Smooth muscle cell (in vitro differentiated cells): Measurements from ENCODE around the gene CALB2. TPM values are rescaled to one million over a fixed set of nuclear protein-coding genes. Genes with fewer than 3 reads are reported as not detected.
"Not testable (repeated sequence)": the region's sequence is repeated elsewhere in the genome, so short reads cannot be mapped to it uniquely, and the experiment has no call there.

Experiments used
- DNase-seq: peaks from one replicate; lab custom pipeline; 2025; ENCODE audit not compliant: unreplicated experiment; lab: John Stamatoyannopoulos, UW
- H2AFZ ChIP-seq: fragments of 200-600 bp; sonication (generic); 2 replicates; pipeline ENCODE4 v1.6.0; 2016; ENCODE audit warnings: antibody characterized with exemption, low read depth, mild to moderate bottlenecking
- H3F3A ChIP-seq: fragments of 200-600 bp; sonication (generic); 2 replicates; pipeline ENCODE4 v1.6.0; 2017; ENCODE audit warnings: antibody characterized with exemption, low read depth
- H3K27ac ChIP-seq: fragments of 200-600 bp; sonication (generic); 2 replicates; pipeline ENCODE4 v1.5.1; 2016; ENCODE audit warnings: low read depth, mild to moderate bottlenecking
- H3K27me3 ChIP-seq: fragments of 200-600 bp; sonication (generic); 2 replicates; pipeline ENCODE4 v1.6.1; 2016; ENCODE audit warnings: low read depth, mild to moderate bottlenecking
- H3K36me3 ChIP-seq: fragments of 200-600 bp; sonication (generic); 2 replicates; pipeline ENCODE4 v1.5.1; 2016; ENCODE audit warnings: low read depth
- H3K4me1 ChIP-seq: fragments of 200-600 bp; sonication (generic); 2 replicates; pipeline ENCODE4 v1.5.1; 2016; ENCODE audit warnings: low read depth
- H3K4me2 ChIP-seq: fragments of 200-600 bp; sonication (generic); 2 replicates; pipeline ENCODE4 v1.6.0; 2016; ENCODE audit warnings: mild to moderate bottlenecking
- H3K4me3 ChIP-seq: fragments of 200-600 bp; sonication (generic); 2 replicates; pipeline ENCODE4 v1.5.1; 2016; ENCODE audit warnings: mild to moderate bottlenecking
- H3K79me2 ChIP-seq: fragments of 200-600 bp; sonication (generic); 2 replicates; pipeline ENCODE4 v1.6.0; 2016; ENCODE audit warnings: low read depth, mild to moderate bottlenecking
- H3K9ac ChIP-seq: fragments of 200-600 bp; sonication (generic); 2 replicates; pipeline ENCODE4 v1.6.0; 2016; ENCODE audit warnings: low read depth
- H3K9me3 ChIP-seq: fragments of 200-600 bp; sonication (generic); replicated peaks from 2 replicates; pipeline ENCODE4 v1.5.1; 2016; ENCODE audit warnings: low read depth
- H4K20me1 ChIP-seq: fragments of 200-600 bp; sonication (generic); 2 replicates; pipeline ENCODE4 v1.6.0; 2016; ENCODE audit warnings: low read depth
- WGBS: methylation state at CpG from one replicate; pipeline ENCODE4 v1.1.7; 2016; ENCODE audit warnings: low lambda C conversion rate; 5-methylcytosine and 5-hydroxymethylcytosine counted together
- polyA plus RNA-seq: library from polyadenylated mRNA; unstranded; fragments of >200 nt; fragmentation: Nextera tagmentation; extraction: Ambion mirVana; gene quantifications from 2 replicates; pipeline ENCODE4 v1.2.1, GENCODE V29; 2016
- total RNA-seq: library from RNA; depleted of rRNA; stranded (reverse); fragments of >200 nt; gene quantifications from 2 replicates; pipeline ENCODE4 v1.2.3, GENCODE V29; 2014
- TF ChIP-seq, protein P1 (sequence below): fragments of 200-600 bp; sonication (generic); IDR thresholded peaks from 2 replicates; pipeline ENCODE4 v1.5.1; 2017; ENCODE audit warnings: borderline replicate concordance, mild to moderate bottlenecking, antibody characterized with exemption; ENCODE audit not compliant: insufficient read depth, poor library complexity, severe bottlenecking

Gene CALB2, protein sequence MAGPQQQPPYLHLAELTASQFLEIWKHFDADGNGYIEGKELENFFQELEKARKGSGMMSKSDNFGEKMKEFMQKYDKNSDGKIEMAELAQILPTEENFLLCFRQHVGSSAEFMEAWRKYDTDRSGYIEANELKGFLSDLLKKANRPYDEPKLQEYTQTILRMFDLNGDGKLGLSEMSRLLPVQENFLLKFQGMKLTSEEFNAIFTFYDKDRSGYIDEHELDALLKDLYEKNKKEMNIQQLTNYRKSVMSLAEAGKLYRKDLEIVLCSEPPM
- 23.6 and 30.2 TPM in 2 replicates for total RNA-seq
- 56.1 and 60.7 TPM in 2 replicates for polyA plus RNA-seq

GRCh38 chr16:71358464-71358998 is at the start of gene CALB2:
TSS of gene CALB2 (plus strand) at chr16:71358723. CDS start at chr16:71358793, 70 bp downstream.
- Histone ChIP-seq H3K27ac (no peak within 1 kb of the TSS), H3F3A (no peaks in the 10 kb centered on the region), H3K4me3 (peak within 1 kb of the TSS; percentile 30), H3K4me1 (no peaks in the 10 kb centered on the region), H3K4me2 (peak within 1 kb of the TSS; percentile 82), H3K9me3 (no peaks in the 10 kb centered on the region), H2AFZ (peak within 1 kb of the TSS; percentile 56), H3K79me2 (no peaks in the 10 kb centered on the region), H3K9ac (no peak within 1 kb of the TSS), H4K20me1 (no peaks in the 10 kb centered on the region), H3K27me3 (peaks cover 8% of the 10 kb centered on the region), H3K36me3 (no peaks in the 10 kb centered on the region)
- TF ChIP-seq, protein P1, sequence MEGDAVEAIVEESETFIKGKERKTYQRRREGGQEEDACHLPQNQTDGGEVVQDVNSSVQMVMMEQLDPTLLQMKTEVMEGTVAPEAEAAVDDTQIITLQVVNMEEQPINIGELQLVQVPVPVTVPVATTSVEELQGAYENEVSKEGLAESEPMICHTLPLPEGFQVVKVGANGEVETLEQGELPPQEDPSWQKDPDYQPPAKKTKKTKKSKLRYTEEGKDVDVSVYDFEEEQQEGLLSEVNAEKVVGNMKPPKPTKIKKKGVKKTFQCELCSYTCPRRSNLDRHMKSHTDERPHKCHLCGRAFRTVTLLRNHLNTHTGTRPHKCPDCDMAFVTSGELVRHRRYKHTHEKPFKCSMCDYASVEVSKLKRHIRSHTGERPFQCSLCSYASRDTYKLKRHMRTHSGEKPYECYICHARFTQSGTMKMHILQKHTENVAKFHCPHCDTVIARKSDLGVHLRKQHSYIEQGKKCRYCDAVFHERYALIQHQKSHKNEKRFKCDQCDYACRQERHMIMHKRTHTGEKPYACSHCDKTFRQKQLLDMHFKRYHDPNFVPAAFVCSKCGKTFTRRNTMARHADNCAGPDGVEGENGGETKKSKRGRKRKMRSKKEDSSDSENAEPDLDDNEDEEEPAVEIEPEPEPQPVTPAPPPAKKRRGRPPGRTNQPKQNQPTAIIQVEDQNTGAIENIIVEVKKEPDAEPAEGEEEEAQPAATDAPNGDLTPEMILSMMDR, result peak; percentile 100
- WGBS, result 4% methylated on average over 50 of the region's 53 CpGs
- DNase-seq, result peak; percentile 36

DNA sequence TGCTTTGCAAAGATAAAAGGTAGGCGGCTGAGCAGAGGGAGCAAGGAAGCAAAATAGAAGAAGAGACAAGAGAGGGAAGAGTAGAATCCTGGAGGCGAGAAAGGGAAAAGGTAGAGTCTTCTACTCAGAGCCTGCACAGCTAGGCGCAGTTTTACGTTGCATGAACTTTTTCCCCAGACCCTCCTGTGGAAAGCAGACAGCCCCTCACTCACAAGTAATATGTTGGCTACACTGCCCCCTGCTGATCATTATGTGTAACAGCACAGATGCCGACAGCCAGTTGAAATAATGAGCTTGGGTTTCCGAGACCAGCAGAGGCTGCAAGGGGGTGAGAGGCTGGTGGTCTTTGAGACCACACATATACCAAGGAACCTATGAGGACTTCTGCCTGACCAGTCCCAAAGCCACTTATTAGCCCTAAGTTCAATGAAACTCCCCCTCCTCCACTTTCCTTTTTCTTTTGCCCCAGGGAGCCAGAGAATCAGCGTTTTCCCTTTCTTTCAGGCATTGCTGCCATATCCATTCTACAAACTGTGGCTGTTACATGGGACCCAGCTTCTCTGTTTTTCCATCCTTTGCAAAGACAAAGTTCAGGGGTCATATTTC is 46.9 kb upstream of the CALB2 start:
- H3K9ac ChIP-seq, result no peak overlapping the region
- no peaks in the 10 kb centered on the region for H3K79me2 ChIP-seq
- H3F3A ChIP-seq, result no peaks in the 10 kb centered on the region
- TF ChIP-seq, protein P1, result peak; percentile 88
- no peak overlapping the region for H2AFZ ChIP-seq
- no peaks in the 10 kb centered on the region for H3K9me3 ChIP-seq
- no peak overlapping the region for H3K4me2 ChIP-seq
- no peak overlapping the region for H3K27ac ChIP-seq
- DNase-seq, result no peak
- no peaks in the 10 kb centered on the region for H3K4me1 ChIP-seq
- H3K4me3 ChIP-seq, result no peak overlapping the region
- 30% methylated on average over 7 of the region's 7 CpGs for WGBS
- no peaks in the 10 kb centered on the region for H4K20me1 ChIP-seq
- no peaks in the 10 kb centered on the region for H3K36me3 ChIP-seq
- peaks cover 23% of the 10 kb centered on the region for H3K27me3 ChIP-seq

DNA sequence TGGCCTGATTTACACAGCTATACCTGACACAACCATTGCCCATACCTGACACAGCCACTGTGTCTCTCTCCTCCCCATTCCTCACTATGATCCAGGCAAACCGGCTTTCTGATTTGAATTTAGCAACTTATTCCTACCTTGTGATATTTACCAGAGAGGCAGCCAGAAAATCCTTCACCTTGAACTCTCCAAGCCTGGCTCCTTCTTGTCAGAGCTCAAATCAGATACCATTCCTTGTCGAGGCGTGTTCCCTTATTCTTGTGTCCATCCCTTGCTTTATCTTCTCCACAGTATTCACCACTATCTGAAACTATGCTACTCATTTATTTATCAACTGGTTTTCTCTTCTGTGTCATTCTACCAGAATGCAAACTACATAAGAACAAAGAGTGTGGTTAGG is 44.9 kb upstream of the CALB2 start:
- H2AFZ ChIP-seq, H4K20me1 ChIP-seq, H3K9me3 ChIP-seq, H3K36me3 ChIP-seq, H3K27ac ChIP-seq, H3K4me2 ChIP-seq, H3K4me3 ChIP-seq, H3K9ac ChIP-seq, DNase-seq, H3K4me1 ChIP-seq, H3K79me2 ChIP-seq, H3F3A ChIP-seq: not testable (repeated sequence)
- WGBS, result 54% methylated on average over 3 of the region's 3 CpGs
- peaks cover 23% of the 10 kb centered on the region for H3K27me3 ChIP-seq

DNA sequence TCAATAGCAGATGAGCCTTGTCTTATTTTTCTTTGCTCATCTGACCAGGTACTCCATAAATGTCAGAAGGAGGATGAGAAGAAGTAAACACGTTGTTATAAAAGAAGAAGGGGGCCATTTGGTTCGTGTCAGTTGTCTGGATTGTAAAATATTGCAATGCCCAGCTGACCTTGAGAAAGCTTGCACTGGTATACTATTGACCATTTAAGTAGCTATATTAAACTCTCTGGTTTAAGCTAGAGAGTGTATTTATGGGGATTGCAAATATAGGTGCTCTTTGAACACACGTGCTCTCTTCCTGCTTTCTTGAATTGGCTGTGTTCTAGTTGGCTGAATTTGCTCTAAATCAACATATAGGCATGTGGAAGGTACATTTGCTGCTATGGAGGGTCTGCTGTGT is 43.3 kb upstream of the CALB2 start:
- TF ChIP-seq, protein P1, result no peak
- H3F3A ChIP-seq, result no peaks in the 10 kb centered on the region
- no peak overlapping the region for H2AFZ ChIP-seq
- H3K27ac ChIP-seq, result no peak overlapping the region
- no peak for DNase-seq
- WGBS, result 46% methylated on average over 3 of the region's 3 CpGs
- no peaks in the 10 kb centered on the region for H3K4me1 ChIP-seq
- no peaks in the 10 kb centered on the region for H4K20me1 ChIP-seq
- no peaks in the 10 kb centered on the region for H3K9me3 ChIP-seq
- no peaks in the 10 kb centered on the region for H3K79me2 ChIP-seq
- H3K36me3 ChIP-seq, result no peaks in the 10 kb centered on the region
- H3K4me2 ChIP-seq, result no peak overlapping the region
- peaks cover 20% of the 10 kb centered on the region for H3K27me3 ChIP-seq
- H3K4me3 ChIP-seq, result no peak overlapping the region
- H3K9ac ChIP-seq, result no peak overlapping the region
